Kidney (tissue), 14 donors: ENCODE measurements around the gene NUTF2. TPM values are rescaled to one million over a fixed set of nuclear protein-coding genes. Genes with fewer than 3 reads are reported as not detected.

Experiments used
- DNase-seq, 5 donors: peaks; one replicate each; pipeline ENCODE4 v3.0.0-alpha.2; 2013 to 2020
- FAIRE-seq: peaks from 2 replicates; lab custom pipeline; 2012; peaks lifted over from hg19 to GRCh38; lab: Jason Lieb, UNC
- H3K27ac ChIP-seq, 2 donors: one replicate each; pipeline ENCODE4 v1.7.0; 2013; ENCODE audit warnings: low read depth in 2 of 2, low read length in 2 of 2, inconsistent platforms in 1 of 2
- H3K27me3 ChIP-seq: one replicate; pipeline ENCODE4 v1.7.1; 2013; ENCODE audit warnings: low read length, inconsistent platforms; ENCODE audit not compliant: control insufficient read depth, insufficient read depth
- H3K36me3 ChIP-seq, 3 donors: one replicate each; pipeline versions ENCODE4 v1.7.0 to v1.7.1; 2013; ENCODE audit warnings: low read length in 3 of 3, control low read depth in 1 of 3, inconsistent platforms in 1 of 3; ENCODE audit not compliant: insufficient read depth in 3 of 3, control insufficient read depth in 2 of 3
- H3K4me1 ChIP-seq, 3 donors: one replicate each; pipeline versions ENCODE4 v1.7.0 to v1.7.1; 2013; ENCODE audit warnings: low read length in 3 of 3, inconsistent platforms in 1 of 3, low read depth in 1 of 3; ENCODE audit not compliant: control insufficient read depth in 2 of 3, insufficient read depth in 2 of 3
- H3K4me3 ChIP-seq, 3 donors: one replicate each; pipeline versions ENCODE4 v1.7.0 to v1.8.1; 2013; ENCODE audit warnings: low read length in 3 of 3, control low read depth in 1 of 3, inconsistent platforms in 1 of 3
- H3K9ac ChIP-seq, 3 donors: one replicate each; pipeline versions ENCODE4 v1.7.0 to v1.7.1; 2013; ENCODE audit warnings: low read length in 3 of 3, control low read depth in 1 of 3, inconsistent platforms in 1 of 3
- H3K9me3 ChIP-seq, 3 donors: one replicate each; pipeline versions ENCODE4 v1.7.0 to v1.7.1; 2013; ENCODE audit warnings: low read length in 3 of 3, control low read depth in 1 of 3, inconsistent platforms in 1 of 3; ENCODE audit not compliant: control insufficient read depth in 2 of 3, insufficient read depth in 1 of 3
- intact Hi-C: fragments of 100-400 bp; cut with DNase I; formaldehyde crosslinking; loops from one replicate; pipeline ENCODE4 v1.11.1; 2022
- polyA plus RNA-seq: library from polyadenylated mRNA; stranded (reverse); fragments of 350-450 nt; fragmentation: Illumina TruSeq; extraction: RNeasy Lipid Tissue Mini Kit (QIAGEN cat#74804); gene quantifications from one replicate; pipeline ENCODE4 v1.2.3, GENCODE V29; 2014; ENCODE audit warnings: low read depth, low replicate concordance; ENCODE audit not compliant: insufficient read depth
- total RNA-seq: library from RNA; stranded (reverse); fragmentation: NEBNext Ultra II Directional; extraction: Animal tissue kit (Norgen Biotek cat#: 25700); gene quantifications from one replicate; pipeline ENCODE4 v1.2.1, GENCODE V29; 2021
- TF ChIP-seq, protein P1 (sequence below): IDR thresholded peaks from 3 replicates; pipeline ENCODE4 v1.5.1; 2012; ENCODE audit warnings: mild to moderate bottlenecking, moderate library complexity, borderline replicate concordance; ENCODE audit not compliant: insufficient read depth; ENCODE audit errors: extremely low read depth
- donor health status: control.
- donor health status: control.
- donor health status: control.
- donor health status: control.
- donor health status: control.
- donor health status: DM: yes; HTN: yes; CAD: no.
- donor health status: Normal renal cell carcinoma (clear cell type).

NUTF2 gene
- total and polyA plus RNA-seq, 2 donors from 2014 or later: 76.4 to 107 TPM

DNA sequence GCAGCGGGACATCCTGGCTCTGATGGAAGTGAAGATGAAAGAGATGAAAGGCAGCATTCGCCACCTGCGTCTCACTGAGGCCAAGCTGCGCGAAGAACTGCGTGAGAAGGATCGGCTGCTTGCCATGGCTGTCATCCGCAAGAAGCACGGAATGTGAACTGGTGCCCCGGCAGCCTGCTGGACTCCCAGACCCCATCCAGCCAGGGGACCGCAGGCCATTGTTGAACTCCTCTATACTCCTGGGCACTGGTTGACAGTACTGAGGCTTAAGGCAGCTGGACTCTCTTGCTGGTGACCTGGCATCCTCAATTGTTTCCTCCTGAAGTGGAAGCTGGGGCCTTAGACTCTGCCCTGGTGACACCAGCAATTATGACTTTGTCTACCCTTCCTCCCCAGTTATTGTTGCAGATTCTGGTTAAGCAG, 3.4 kb upstream of the NUTF2 start:
- no peaks in the 10 kb centered on the region for H3K27me3 ChIP-seq
- peaks cover 14 to 40% (median 38%) of the 10 kb centered on the region in 3 donors for H3K4me1 ChIP-seq
- intact Hi-C loops: no loop called here

DNA sequence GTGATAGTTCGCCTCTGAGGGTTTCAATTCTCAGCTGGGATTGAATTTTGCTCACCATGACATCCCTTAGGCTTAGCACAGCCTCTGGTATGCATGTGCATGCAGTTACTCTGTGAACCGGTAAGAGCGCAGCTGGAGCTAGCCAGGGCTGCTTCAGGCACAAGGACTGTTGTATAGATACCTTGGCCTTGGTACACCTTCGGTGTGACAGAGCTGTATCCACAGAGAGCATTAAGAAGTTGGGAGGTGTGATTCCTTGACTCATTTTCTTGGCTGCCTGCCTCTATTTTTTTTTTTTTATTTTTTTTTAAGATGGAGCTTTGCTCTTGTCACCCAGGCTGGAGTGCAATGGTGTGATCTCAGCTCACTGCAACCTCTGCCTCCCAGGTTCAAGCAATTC, 2.2 kb upstream of the NUTF2 start:
- H3K9me3 ChIP-seq: no peaks in the 10 kb centered on the region
- H3K27ac ChIP-seq: peak overlapping the region in 1 of 2 donors; percentile 3
- peak overlapping the region; percentile 4 to 53 (median 48) for H3K9ac ChIP-seq
- TF ChIP-seq, protein P1, sequence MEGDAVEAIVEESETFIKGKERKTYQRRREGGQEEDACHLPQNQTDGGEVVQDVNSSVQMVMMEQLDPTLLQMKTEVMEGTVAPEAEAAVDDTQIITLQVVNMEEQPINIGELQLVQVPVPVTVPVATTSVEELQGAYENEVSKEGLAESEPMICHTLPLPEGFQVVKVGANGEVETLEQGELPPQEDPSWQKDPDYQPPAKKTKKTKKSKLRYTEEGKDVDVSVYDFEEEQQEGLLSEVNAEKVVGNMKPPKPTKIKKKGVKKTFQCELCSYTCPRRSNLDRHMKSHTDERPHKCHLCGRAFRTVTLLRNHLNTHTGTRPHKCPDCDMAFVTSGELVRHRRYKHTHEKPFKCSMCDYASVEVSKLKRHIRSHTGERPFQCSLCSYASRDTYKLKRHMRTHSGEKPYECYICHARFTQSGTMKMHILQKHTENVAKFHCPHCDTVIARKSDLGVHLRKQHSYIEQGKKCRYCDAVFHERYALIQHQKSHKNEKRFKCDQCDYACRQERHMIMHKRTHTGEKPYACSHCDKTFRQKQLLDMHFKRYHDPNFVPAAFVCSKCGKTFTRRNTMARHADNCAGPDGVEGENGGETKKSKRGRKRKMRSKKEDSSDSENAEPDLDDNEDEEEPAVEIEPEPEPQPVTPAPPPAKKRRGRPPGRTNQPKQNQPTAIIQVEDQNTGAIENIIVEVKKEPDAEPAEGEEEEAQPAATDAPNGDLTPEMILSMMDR: no peak
- no peak for DNase-seq
- H3K36me3 ChIP-seq: no peaks in the 10 kb centered on the region
- no peaks in the 10 kb centered on the region for H3K27me3 ChIP-seq
- H3K4me1 ChIP-seq: peaks cover 14 to 40% (median 38%) of the 10 kb centered on the region in 3 donors
- H3K4me3 ChIP-seq: peak overlapping the region in 2 of 3 donors; percentile 12 to 87
- FAIRE-seq: no peak
- intact Hi-C loops: no loop called here

More for the DNA sequence above, 3.4 kb upstream of the NUTF2 start:
- Histone ChIP-seq H3K36me3 (no peaks in the 10 kb centered on the region), H3K27ac (peak overlapping the region in 1 of 2 donors; percentile 100), H3K9me3 (no peaks in the 10 kb centered on the region), H3K4me3 (peak overlapping the region; percentile 76 to 87 (median 77)), H3K9ac (peak overlapping the region; percentile 53 to 68 (median 66))
- FAIRE-seq (no peak), DNase-seq (peak in 1 of 5 donors; percentile 37)
- TF ChIP-seq, protein P1: no peak

DNA sequence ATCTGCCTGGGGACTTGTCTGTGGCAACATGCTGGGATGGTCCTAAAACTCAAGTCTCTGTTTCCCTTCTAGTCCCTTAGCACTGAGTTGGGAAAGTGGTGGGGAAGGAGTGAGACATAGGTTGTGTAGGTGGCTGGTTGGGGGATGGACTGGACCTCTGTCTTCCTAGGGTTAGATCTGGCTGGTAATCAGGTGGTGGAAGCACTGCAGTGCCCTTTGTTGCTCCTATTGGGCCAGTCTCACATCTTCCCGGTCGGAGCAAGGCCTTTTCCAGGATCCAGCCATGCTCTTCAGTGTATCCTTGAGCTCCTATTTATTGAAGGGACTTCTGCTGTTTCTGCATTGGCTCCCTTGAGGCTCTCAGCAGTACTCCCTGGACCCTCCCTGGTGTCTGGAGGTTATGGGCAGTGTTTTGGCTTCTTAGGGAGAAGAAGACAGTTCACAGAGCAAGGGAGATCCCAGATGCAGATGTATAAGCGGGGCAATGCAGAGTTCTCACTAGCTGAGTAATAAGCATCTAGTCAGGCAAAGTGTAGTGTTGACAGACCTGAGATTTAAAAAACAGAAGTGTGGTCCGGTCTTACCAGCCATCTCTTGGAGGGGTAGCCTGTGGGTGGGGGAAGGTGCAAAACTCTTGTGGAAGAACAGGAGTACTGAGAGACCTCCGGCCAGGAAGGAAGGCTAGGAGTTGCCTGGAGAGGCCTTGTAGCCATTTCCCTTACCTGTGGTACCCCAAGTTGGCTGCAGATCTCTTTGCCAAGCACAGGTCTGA, 1.3 kb upstream of the NUTF2 start:
- no peak for FAIRE-seq
- Histone ChIP-seq H3K36me3 (no peaks in the 10 kb centered on the region), H3K4me3 (peak overlapping the region; percentile 71 to 83 (median 79)), H3K27ac (peak overlapping the region; percentile 91 to 98), H3K27me3 (no peaks in the 10 kb centered on the region), H3K9ac (peak overlapping the region; percentile 59 to 88 (median 74)), H3K4me1 (peaks cover 14 to 40% (median 38%) of the 10 kb centered on the region in 3 donors), H3K9me3 (no peaks in the 10 kb centered on the region)
- intact Hi-C loops: no loop called here
- peak in 1 of 5 donors; percentile 55 for DNase-seq
- TF ChIP-seq, protein P1: no peak
